ENCODE data around the gene SPARC.

SPARC gene

DNA sequence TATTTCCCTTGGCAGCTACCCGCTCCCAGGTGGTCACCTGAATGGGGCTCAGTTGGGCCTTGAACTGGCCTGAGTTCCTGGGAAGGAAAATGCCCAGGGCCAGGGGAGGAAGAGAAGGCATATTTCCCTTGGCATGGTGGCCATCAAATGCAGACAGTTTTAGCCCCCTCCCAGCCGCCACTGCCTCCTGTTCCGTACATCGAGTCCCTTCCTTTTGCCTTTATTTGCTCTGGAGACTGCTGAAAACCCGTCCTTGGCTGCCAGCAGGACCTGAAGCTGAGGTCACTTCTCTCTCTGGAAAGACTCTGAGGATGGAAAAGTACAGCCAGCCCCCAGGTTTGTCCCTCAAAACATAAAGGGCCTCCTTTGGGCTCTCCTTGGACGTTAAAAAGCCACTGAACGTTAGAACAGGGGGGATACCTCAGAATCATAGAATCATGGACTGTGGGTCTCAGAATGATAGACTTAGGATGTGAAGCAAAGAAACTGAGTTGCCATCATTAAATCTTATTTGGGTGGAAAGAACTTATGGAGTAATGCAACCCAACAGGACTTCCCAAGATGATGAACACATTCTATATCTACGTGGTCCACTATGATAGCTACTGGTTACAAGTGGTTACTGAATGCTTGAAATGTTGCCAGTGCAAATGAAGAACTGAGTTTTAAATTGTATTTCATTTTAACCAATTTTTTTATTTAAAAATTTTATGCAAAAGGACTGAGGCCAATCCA is 7.1 kb downstream of the SPARC start:
- H3K4me3 ChIP-seq (ENCODE audit: low read depth, low read length): no peak overlapping the region
- no peak for DNase-seq (ENCODE audit: low read depth)
- no peak for TF ChIP-seq CTCF (IDR thresholded peaks at IDR 0.05; ENCODE audit: control insufficient read depth, extremely low read depth, insufficient read depth)

GRCh38 chr5:151678713-151679112 is 8.0 kb downstream of the SPARC start:
- H3K4me3 ChIP-seq (ENCODE audit: low read depth, low read length): no peak overlapping the region
- DNase-seq (ENCODE audit: low read depth): no peak
- TF ChIP-seq CTCF (IDR thresholded peaks at IDR 0.05; ENCODE audit: control insufficient read depth, extremely low read depth, insufficient read depth): no peak

DNA sequence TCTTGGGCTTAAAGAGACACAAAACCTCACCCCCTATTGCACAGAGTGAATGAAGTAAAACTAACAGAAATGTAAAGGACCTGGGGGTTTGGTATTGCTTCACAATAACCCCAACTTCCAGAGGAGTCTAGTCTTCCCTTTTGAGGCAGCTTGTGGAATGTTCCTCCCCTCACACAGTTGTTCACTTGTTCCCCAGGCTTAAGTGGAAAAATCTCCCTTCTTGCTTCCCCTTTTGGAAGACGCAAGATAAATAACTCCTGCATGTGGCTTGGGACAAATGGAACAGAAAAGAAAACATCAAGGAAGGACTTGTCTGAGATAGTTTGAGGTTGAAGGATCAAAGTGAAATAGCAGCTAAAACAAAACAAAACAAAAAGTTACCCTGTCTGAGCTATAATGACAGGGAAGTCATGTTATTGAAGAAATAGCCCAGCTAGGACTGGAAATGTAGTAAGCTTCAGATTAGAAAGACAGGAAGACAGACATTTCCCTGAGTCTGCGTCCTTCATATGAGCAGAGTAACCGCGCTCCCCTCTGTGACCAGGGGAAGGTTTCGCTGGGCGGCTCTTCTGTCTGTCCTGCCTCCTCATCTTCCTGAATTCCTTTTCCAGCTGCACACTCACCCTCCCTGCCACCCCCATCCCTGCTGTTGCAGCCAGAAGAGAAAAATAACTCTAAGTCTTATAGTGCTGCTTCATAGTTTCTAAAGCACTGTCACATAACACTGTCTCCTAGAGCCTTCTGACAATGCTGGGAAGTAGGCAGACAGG is 8.8 kb downstream of the SPARC start:
- no peak overlapping the region for H3K4me3 ChIP-seq (ENCODE audit: low read depth, low read length)
- TF ChIP-seq CTCF (IDR thresholded peaks at IDR 0.05; ENCODE audit: control insufficient read depth, extremely low read depth, insufficient read depth): no peak
- DNase-seq (ENCODE audit: low read depth): no peak

- TF ChIP-seq CTCF (IDR thresholded peaks at IDR 0.05; ENCODE audit: control insufficient read depth, extremely low read depth, insufficient read depth): no peak
Measured at GRCh38 chr5:151676719-151677118, 10.0 kb downstream of the SPARC start.

GRCh38 chr5:151676314-151676712 is 10.4 kb downstream of the SPARC start:
- TF ChIP-seq CTCF (IDR thresholded peaks at IDR 0.05; ENCODE audit: control insufficient read depth, extremely low read depth, insufficient read depth): no peak
- peak; percentile 18 for DNase-seq (ENCODE audit: low read depth)
- no peak overlapping the region for H3K4me3 ChIP-seq (ENCODE audit: low read depth, low read length)

More at GRCh38 chr5:151676719-151677118, 10.0 kb downstream of the SPARC start:
- DNase-seq (ENCODE audit: low read depth): peak; percentile 4
- H3K4me3 ChIP-seq (ENCODE audit: low read depth, low read length): no peak overlapping the region

- no peak for DNase-seq (ENCODE audit: low read depth)
- no peak for TF ChIP-seq CTCF (IDR thresholded peaks at IDR 0.05; ENCODE audit: control insufficient read depth, extremely low read depth, insufficient read depth)
- H3K4me3 ChIP-seq (ENCODE audit: low read depth, low read length): no peak overlapping the region
Measured at GRCh38 chr5:151675611-151676313, 11.0 kb downstream of the SPARC start.

Measured in LNCaP clone FGC (cell line).